PC-3 (cell line): Measurements from ENCODE around the gene NSL1. TPM values are rescaled to one million over a fixed set of nuclear protein-coding genes. Genes with fewer than 3 reads are reported as not detected.
A peak's percentile ranks its signal among the peaks of the same experiment; 100 is the strongest.

Experiments
- ATAC-seq: fragments of 200-7000 bp; cut with Tn5 transposase; 2 replicates; pipeline ENCODE4 v1.9.1; 2020; ENCODE audit warnings: mild to moderate bottlenecking, moderate library complexity
- BruUV-seq: library from RNA; stranded (reverse); fragments of 400-500 nt; replicated peaks from 2 replicates; lab custom pipeline; 2021; lab: Mats Ljungman, UMichigan
- CTCF ChIA-PET: fragments of 300-600 bp; sonication (Branson Sonifier 250); formaldehyde crosslinking; loops from one replicate; lab custom pipeline; 2022; ENCODE audit warnings: antibody characterized with exemption; lab: Charles Lee
- POLR2A ChIA-PET: fragments of 300-600 bp; sonication (Branson Sonifier 250); formaldehyde crosslinking; loops from one replicate; lab custom pipeline; 2022; ENCODE audit warnings: antibody characterized with exemption; ENCODE audit not compliant: unreplicated experiment; lab: Charles Lee
- DNase-seq: peaks from one replicate; pipeline ENCODE4 v3.0.0-alpha.2; 2015
- H2AFZ ChIP-seq: fragments of 300-600 bp; sonication (generic); 2 replicates; pipeline ENCODE4 v1.6.0; 2016; ENCODE audit warnings: antibody characterized with exemption, low read length
- H3F3A ChIP-seq: fragments of 300-600 bp; sonication (generic); one replicate; pipeline ENCODE4 v1.6.0; 2017; ENCODE audit warnings: antibody characterized with exemption, low read length, control low read depth, mild to moderate bottlenecking; ENCODE audit not compliant: unreplicated experiment
- H3K27ac ChIP-seq: fragments of 300-600 bp; sonication (generic); 2 replicates; pipeline ENCODE4 v1.5.1; 2016; ENCODE audit warnings: mild to moderate bottlenecking, low read length
- H3K27me3 ChIP-seq: fragments of 300-600 bp; sonication (generic); 2 replicates; pipeline ENCODE4 v1.6.1; 2016; ENCODE audit warnings: low read length, mixed read lengths
- H3K36me3 ChIP-seq: fragments of 300-600 bp; sonication (generic); 2 replicates; pipeline ENCODE4 v1.6.1; 2016; ENCODE audit warnings: low read depth, mixed run types, low read length, mixed read lengths
- H3K4me1 ChIP-seq: fragments of 300-600 bp; sonication (generic); 2 replicates; pipeline ENCODE4 v1.5.1; 2016; ENCODE audit warnings: low read length; ENCODE audit not compliant: insufficient read depth
- H3K4me2 ChIP-seq: fragments of 300-600 bp; sonication (generic); 2 replicates; pipeline ENCODE4 v1.6.0; 2016; ENCODE audit warnings: low read length
- H3K4me3 ChIP-seq: fragments of 300-600 bp; sonication (generic); 2 replicates; pipeline ENCODE4 v1.5.1; 2016; ENCODE audit warnings: mild to moderate bottlenecking, low read length, mixed read lengths
- H3K79me2 ChIP-seq: fragments of 300-600 bp; sonication (generic); 2 replicates; pipeline ENCODE4 v1.6.1; 2017; ENCODE audit warnings: low read length, mixed read lengths
- H3K9ac ChIP-seq: fragments of 300-600 bp; sonication (generic); 2 replicates; pipeline ENCODE4 v1.6.0; 2016; ENCODE audit warnings: mild to moderate bottlenecking, low read length
- H3K9me2 ChIP-seq: fragments of 300-600 bp; sonication (generic); replicated peaks from 2 replicates; pipeline ENCODE4 v1.6.1; 2016; ENCODE audit warnings: mixed run types, low read length, mixed read lengths
- H3K9me3 ChIP-seq: fragments of 300-600 bp; sonication (generic); 2 replicates; pipeline ENCODE4 v1.6.1; 2016; ENCODE audit warnings: low read length, mixed read lengths
- H4K20me1 ChIP-seq: fragments of 300-600 bp; sonication (generic); 2 replicates; pipeline ENCODE4 v1.6.1; 2016; ENCODE audit warnings: low read length, mixed read lengths
- CTCF ChIP-seq: fragments of 300-600 bp; sonication (generic); conservative IDR thresholded peaks from 2 replicates; pipeline ENCODE4 v1.5.1; 2017; ENCODE audit warnings: antibody characterized with exemption, low read depth, mild to moderate bottlenecking, low read length
- EZH2 ChIP-seq: fragments of 300-600 bp; sonication (generic); IDR thresholded peaks from one replicate; pipeline ENCODE4 v1.6.1; 2017; ENCODE audit warnings: antibody characterized with exemption, mild to moderate bottlenecking, low read length; ENCODE audit not compliant: unreplicated experiment
- EZH2phosphoT487 ChIP-seq: fragments of 300-600 bp; sonication (generic); IDR thresholded peaks from 2 replicates; pipeline ENCODE4 v1.6.1; 2018; ENCODE audit warnings: mild to moderate bottlenecking, antibody characterized with exemption, low read length, borderline replicate concordance
- intact Hi-C: fragments of 100-400 bp; cut with micrococcal nuclease; formaldehyde crosslinking; loops from 2 replicates; pipeline ENCODE4 v1.9.0; 2023
- total RNA-seq: library from RNA; depleted of rRNA; stranded (reverse); fragments of >200 nt; gene quantifications from 2 replicates; pipeline ENCODE4 v1.2.3, GENCODE V29; 2014

NSL1 gene
- total RNA-seq, 1 experiment from 2014 or later = 56.1 TPM

GRCh38 chr1:212752252-212752933 is 39.2 kb downstream of the NSL1 start:
- Histone ChIP-seq H3K4me2 (no peak overlapping the region), H4K20me1 (no peaks in the 10 kb centered on the region), H3K9ac (no peak overlapping the region), H3K36me3 (no peaks in the 10 kb centered on the region), H3K9me3 (no peaks in the 10 kb centered on the region), H3K4me1 (no peaks in the 10 kb centered on the region), H3K27ac (no peak overlapping the region), H3F3A (no peaks in the 10 kb centered on the region), H3K79me2 (no peaks in the 10 kb centered on the region), H3K9me2 (no peaks in the 10 kb centered on the region), H3K4me3 (no peak overlapping the region), H2AFZ (no peak overlapping the region), H3K27me3 (no peaks in the 10 kb centered on the region)
- CTCF ChIA-PET = no interaction called here
- intact Hi-C loops = no loop called here
- no peak for TF ChIP-seq EZH2
- no peak for TF ChIP-seq EZH2phosphoT487
- no peak for TF ChIP-seq CTCF
- no TSS peak for BruUV-seq
- POLR2A ChIA-PET = no interaction called here
- ATAC-seq = no peak
- DNase-seq = no peak

- Histone ChIP-seq H3F3A (no peaks in the 10 kb centered on the region), H4K20me1 (no peaks in the 10 kb centered on the region), H3K9me3 (no peaks in the 10 kb centered on the region), H3K79me2 (no peaks in the 10 kb centered on the region), H3K9me2 (no peaks in the 10 kb centered on the region), H2AFZ (peak overlapping the region; percentile 27; the same call in 1 of the 2 replicates), H3K9ac (no peak overlapping the region), H3K4me2 (no peak overlapping the region), H3K27me3 (no peaks in the 10 kb centered on the region), H3K36me3 (no peaks in the 10 kb centered on the region), H3K4me3 (no peak overlapping the region), H3K4me1 (no peaks in the 10 kb centered on the region), H3K27ac (no peak overlapping the region)
- peak; percentile 76 for ATAC-seq
- CTCF ChIA-PET = interaction anchor here (0.5 to 1.7 kb wide), 14 partner anchors 8 to 1356 kb away, joined by 3 to 10 read pairs (median 4); partner anchors contain the start of genes NSL1 and VASH2
- no TSS peak for BruUV-seq
- no peak for TF ChIP-seq EZH2
- peak; percentile 93 for TF ChIP-seq CTCF
- TF ChIP-seq EZH2phosphoT487 = no peak
- DNase-seq = peak; percentile 80
- POLR2A ChIA-PET = interaction anchor here (0.7 kb wide), 1 partner anchor 139 kb away, joined by 6 read pairs; no protein-coding TSS in a partner anchor
- intact Hi-C loops = loop anchor here (1.0 to 2.0 kb wide), 4 partner anchors 29 to 245 kb away; no protein-coding TSS in a partner anchor
Observed at GRCh38 chr1:212749821-212750535, 41.6 kb downstream of the NSL1 start.
